HG03460 (cell line): ENCODE results near the gene GNB5.
"Not testable (repeated sequence)": the region's sequence is repeated elsewhere in the genome, so short reads cannot be mapped to it uniquely, and the experiment has no call there.

Experiments used
- ATAC-seq: cut with Tn5 transposase; IDR thresholded peaks from one replicate; pipeline ENCODE4 v1.9.1; 2021; ENCODE audit not compliant: unreplicated experiment

GNB5 gene

GRCh38 chr15:52191207-52191606 is at the start of gene GNB5:
GNB5 (minus strand) TSS chr15:52191392; CDS start chr15:52184676, 6,716 bp downstream.
- ATAC-seq, result no peak

DNA sequence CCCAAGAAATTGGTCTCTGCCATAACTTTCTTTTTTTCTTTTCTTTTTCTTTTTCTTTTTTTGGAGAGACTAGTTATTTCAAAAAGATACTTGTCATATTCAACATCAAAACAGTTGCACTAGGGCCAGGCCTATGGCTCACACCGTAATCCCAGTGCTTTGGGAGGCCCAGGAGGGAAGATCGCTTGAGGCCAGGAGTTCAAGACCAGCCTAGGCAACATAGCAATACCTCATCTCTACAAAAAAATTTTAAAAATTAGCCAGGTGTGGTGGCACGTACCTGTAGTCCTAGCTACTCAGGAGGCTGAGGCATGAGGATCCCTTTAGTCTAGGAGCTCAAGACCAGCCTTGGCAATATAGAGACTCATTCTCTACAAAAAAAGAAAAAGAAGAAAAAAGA is 49.0 kb upstream of the GNB5 start:
- no peak for ATAC-seq

DNA sequence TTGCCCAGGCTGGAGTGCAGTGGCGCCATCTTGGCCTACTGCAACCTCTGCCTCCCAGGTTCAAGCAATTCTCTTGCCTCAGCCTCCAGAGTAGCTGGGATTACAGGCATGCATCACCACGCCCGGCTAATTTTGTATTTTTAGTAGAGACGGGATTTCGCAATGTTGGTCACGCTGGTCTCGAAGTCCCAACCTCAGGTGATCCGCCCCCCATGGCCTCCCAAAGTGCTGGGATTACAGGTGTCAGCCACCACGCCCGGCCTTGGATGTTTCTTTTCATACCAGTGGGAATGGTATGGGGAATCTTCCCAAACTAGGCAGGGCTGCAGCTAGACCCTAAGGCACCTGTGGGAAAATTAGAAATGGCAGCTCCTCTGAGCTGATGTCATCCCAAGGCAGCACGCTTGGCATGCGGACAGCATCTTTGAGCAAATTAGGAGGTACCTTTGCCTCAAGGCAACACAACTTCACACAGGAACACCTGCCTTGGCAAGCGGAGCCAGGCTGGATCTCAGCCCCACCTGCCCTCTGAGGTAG is 47.9 kb upstream of the GNB5 start:
- not testable (repeated sequence) for ATAC-seq

DNA sequence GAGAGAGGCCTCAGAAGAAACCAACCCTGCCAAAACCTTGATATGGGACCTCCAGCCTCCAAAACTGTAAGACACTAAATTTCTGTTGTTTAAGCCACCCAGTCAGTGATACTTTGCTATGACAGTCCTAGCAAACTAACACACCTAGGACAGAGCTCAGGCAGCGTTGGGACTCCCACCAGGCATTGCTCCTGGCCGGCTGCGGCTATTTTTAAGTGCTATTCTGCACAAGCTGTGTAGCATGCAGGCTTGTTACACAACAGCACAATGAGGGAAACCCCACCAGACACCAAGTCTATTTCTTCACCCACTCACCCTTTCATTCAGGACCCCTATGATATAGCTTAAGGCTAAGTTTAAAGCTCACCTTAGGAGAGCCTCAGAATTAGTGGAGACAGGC is 47.0 kb upstream of the GNB5 start:
- ATAC-seq, result no peak

- no peak for ATAC-seq
These were observed 44.8 kb upstream of the GNB5 start for GRCh38 chr15:52236013-52236412.

DNA sequence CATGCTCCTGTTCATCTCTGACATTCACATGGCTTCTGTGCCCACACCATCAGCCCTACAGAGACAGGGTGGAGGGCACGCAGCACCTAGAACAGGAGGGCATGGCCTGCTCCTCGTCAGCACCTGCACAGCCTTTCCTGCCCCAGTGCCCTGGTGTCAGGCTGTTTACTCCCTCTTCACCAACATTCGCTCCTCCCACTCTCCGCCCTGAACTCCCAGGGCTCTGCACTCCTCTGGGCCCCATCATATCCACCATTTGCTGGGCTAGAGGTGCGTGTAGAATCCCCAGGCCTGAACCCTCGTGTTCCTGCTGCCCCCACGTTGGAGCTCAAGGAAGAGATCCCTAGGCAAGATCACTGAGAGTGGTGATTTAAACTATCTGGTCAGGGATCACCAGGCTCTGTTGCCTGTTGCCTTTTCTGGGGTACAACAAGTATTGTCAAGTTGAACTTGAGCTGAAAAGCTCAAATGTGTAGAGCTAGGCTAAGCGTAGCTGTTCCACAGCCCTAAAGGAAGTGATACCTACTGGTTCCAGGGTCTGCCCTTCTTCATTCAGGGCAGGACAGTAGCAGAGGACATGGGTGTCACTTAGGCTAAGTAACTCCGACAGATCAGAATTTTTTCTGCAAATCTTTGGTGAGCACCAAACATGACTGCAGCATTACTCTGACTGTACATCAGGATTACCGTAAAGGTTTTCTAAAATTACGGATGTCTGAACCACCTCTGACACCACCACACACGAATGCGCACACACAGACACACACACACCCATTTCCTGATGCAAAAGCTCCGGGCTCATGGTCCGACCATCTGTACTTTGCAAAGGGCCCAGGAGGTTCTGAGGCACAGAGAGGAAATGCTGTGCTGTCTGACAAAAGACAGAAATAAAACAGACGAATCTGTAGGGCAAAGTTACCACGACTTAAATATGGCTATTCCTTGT is 43.7 kb upstream of the GNB5 start:
- peak; percentile 37 for ATAC-seq

DNA sequence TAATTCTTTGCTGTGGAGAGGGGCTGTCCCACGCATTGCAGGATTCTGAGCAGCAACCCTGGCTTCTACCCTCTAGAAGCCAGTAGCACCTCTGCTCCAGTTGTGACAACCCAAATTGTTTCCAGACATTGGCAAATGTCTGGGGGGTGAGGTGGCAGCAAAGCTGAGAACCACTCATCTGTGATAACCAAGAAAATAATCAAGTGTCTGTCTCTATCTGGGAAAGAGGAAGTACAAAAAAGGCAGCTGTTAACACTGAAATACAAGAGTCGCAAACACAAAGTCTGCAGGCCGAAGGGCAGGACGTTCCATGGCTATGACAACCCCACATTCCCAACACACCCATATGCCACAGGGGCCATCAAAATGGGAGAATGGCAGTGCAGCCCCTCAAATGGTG is 42.2 kb upstream of the GNB5 start:
- ATAC-seq, result peak; percentile 39

- peak; percentile 52 for ATAC-seq
These were observed 41.1 kb upstream of the GNB5 start for GRCh38 chr15:52232327-52232726.

GRCh38 chr15:52230073-52230472 is 38.9 kb upstream of the GNB5 start:
- ATAC-seq, result no peak

DNA sequence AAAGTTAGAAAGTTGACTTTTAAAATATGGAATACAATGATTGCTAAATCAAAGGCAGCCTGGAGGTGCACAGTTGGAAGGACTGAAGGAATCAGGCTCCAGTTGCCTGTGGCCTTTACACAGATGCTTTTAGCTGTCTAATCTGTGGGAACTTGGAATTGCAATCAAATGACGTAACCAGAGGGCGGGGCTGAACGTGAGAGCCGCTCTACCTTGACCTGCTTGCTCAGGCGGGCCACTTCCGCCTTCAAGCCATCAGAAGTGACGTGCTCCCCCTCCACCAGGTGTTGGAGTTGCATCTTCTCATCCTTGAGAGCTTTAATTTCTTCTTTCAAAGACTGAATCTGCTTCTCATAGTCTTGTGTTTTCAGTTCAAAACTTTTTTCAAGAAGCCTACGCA is 37.7 kb upstream of the GNB5 start:
- no peak for ATAC-seq

- ATAC-seq, result peak; percentile 75
These were observed 36.3 kb upstream of the GNB5 start for GRCh38 chr15:52227456-52227855.

GRCh38 chr15:52225230-52225629 is 34.0 kb upstream of the GNB5 start:
- no peak for ATAC-seq

DNA sequence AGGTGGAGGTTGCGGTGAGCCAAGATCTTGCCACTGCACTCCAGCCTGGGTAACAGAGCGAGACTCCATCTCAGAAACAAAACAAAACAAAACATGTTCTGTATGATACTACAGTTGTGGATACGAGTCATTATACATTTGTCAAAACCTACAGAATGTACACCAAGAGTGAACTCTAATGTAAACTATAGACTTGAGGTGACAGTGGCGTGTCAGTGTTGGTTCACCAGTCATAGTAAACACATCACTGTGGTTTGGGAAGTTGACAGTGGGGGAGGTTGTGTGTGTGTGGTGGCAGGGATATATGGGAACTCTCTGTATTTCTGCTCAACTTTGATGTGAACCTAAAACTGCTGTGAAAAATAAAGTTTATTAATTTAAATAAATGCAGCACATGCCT is 33.0 kb upstream of the GNB5 start:
- ATAC-seq, result no peak

DNA sequence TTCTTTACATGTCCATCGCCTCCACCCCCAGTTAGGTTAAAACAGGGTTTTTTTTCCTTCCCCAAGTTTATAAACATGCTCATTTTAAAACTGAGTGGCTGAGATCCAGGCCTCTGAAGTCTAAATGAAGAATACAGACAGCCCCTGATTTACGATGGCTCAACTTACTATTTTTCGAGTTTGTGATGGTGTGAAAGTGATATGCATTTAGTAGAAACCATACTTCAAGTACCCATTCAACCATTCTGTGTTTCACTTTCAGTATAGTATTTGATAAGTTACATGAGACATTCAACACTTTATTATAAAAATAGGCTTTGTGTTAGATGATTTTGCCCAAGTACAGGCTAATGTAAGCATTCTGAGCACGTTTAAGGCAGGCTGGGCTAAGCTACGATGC is 30.5 kb upstream of the GNB5 start:
- no peak for ATAC-seq

DNA sequence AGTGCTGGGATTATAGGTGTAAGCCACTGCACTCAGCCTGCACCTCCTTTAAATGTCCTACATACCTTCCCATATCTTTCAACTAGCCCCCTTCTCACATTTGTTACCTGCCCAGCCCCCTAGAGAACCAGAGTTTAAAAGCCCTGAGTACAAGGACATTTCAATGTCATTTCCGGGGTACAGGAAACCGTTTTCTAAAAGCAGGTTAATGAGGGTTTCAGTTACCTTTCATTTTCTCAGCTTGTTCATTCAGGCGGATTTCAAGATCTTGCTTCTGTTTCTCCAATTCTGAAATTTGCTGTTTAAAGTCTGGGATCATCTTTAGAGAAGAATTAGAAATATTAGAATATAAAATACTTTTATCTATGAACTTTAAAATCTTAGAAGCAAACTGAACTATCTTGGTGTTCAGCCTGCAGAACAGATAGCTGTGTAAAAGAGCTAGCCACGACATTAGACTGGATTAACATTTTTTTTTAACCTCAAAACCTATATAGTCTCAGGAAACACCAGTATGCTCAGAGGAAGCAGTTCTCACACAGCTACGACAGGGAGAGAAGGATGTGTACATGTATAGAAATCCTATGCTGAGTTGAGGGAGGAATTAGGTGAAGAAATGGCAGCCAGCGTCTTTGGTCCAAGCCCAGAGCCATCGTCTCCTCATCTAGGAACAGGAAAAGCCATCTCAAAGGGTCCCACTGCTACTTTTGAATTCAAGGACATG is 29.9 kb upstream of the GNB5 start:
- ATAC-seq, result no peak

GRCh38 chr15:52220251-52220650 is 29.1 kb upstream of the GNB5 start:
- ATAC-seq, result no peak

DNA sequence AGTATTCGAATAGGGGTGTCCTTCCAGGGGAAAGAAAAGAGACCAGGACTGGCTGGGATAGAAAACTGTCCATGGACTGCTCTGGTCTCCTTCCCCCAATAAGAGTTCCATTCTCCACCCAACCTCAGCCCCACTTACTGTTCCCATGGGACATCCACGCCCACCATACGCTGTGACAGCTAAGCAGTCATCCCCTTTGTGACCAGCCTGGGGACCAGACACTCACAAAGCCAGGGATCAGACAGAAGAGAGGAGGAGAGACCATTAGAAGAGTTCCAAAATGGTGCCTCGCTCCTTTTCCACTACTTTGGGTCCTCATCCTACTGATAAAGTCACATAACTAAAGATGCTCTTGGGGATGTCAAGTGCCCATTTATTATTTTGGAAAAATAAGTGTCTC is 27.6 kb upstream of the GNB5 start:
- no peak for ATAC-seq

- ATAC-seq, result no peak
These were observed 27.2 kb upstream of the GNB5 start for GRCh38 chr15:52218371-52218770.

DNA sequence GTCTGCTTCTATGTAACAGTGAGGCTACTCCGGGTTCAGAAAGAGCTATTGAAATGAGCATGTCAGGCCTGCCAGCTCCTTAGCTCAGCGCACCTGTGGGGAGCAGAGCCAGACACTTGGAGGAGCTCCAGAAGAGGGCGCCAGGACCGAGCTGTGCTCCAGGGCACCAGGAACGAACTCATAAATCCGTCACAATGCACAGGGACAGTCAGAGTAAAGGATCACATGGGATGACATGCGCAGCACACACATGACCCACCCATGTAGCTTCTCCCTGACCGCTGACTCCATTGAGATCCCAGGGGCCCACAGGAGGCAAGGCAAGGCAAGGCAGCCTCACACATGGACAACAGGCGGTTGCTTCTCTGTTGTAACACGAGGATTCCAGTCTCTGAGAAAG is 26.0 kb upstream of the GNB5 start:
- no peak for ATAC-seq

- ATAC-seq, result no peak
These were observed 23.4 kb upstream of the GNB5 start for GRCh38 chr15:52214553-52214952.

- ATAC-seq, result no peak
These were observed 22.0 kb upstream of the GNB5 start for GRCh38 chr15:52213206-52213605.
